Karpas-422 (cell line): ENCODE data around the gene VWA5A. TPM values are rescaled to one million over a fixed set of nuclear protein-coding genes. Genes with fewer than 3 reads are reported as not detected.

Experiments
- total RNA-seq: library from RNA; depleted of rRNA; stranded (reverse); fragments of >200 nt; shearing (Covaris generic); gene quantifications from 2 replicates; pipeline ENCODE4 v1.2.3, GENCODE V29; 2014; ENCODE audit warnings: low replicate concordance; rRNA removed

Gene VWA5A
- total RNA-seq, 1 experiment from 2014 or later: not detected

Other genes with a start within 250 kb of the VWA5A start
- not detected in 2 replicates for gene TMEM225, start 229.8 kb upstream of the VWA5A start, total RNA-seq
- not detected in 2 replicates for gene OR8D4, start 213.3 kb upstream of the VWA5A start, total RNA-seq
- gene OR4D5, start 175.8 kb upstream of the VWA5A start, total RNA-seq: not detected in 2 replicates
- not detected in 2 replicates for gene OR6T1, start 171.6 kb upstream of the VWA5A start, total RNA-seq
- not detected in 2 replicates for gene OR10S1, start 137.7 kb upstream of the VWA5A start, total RNA-seq
- gene OR10G6, start 120.3 kb upstream of the VWA5A start, total RNA-seq: not detected in 2 replicates
- not detected in 2 replicates for gene OR10G4, start 102.5 kb upstream of the VWA5A start, total RNA-seq
- not detected in 2 replicates for gene OR10G9, start 92.4 kb upstream of the VWA5A start, total RNA-seq
- gene OR10G8, start 88.7 kb upstream of the VWA5A start, total RNA-seq: not detected in 2 replicates
- not detected in 2 replicates for gene OR10G7, start 74.1 kb upstream of the VWA5A start, total RNA-seq
- not detected in 2 replicates for gene OR10D3, start 67.9 kb downstream of the VWA5A start, total RNA-seq
- not detected in 2 replicates for gene OR8G1, start 125.6 kb downstream of the VWA5A start, total RNA-seq
- not detected in 2 replicates for gene OR8G5, start 140.9 kb downstream of the VWA5A start, total RNA-seq
- not detected in 2 replicates for gene OR8D1, start 198.5 kb downstream of the VWA5A start, total RNA-seq
- gene OR8D2, start 204.7 kb downstream of the VWA5A start, total RNA-seq: not detected in 2 replicates